HG03175 (cell line): ENCODE measurements around the gene KRTAP10-12.

Experiments used
- ATAC-seq: cut with Tn5 transposase; IDR thresholded peaks from one replicate; pipeline ENCODE4 v1.9.1; 2021; ENCODE audit warnings: mild to moderate bottlenecking, moderate library complexity; ENCODE audit not compliant: unreplicated experiment

Gene KRTAP10-12

DNA sequence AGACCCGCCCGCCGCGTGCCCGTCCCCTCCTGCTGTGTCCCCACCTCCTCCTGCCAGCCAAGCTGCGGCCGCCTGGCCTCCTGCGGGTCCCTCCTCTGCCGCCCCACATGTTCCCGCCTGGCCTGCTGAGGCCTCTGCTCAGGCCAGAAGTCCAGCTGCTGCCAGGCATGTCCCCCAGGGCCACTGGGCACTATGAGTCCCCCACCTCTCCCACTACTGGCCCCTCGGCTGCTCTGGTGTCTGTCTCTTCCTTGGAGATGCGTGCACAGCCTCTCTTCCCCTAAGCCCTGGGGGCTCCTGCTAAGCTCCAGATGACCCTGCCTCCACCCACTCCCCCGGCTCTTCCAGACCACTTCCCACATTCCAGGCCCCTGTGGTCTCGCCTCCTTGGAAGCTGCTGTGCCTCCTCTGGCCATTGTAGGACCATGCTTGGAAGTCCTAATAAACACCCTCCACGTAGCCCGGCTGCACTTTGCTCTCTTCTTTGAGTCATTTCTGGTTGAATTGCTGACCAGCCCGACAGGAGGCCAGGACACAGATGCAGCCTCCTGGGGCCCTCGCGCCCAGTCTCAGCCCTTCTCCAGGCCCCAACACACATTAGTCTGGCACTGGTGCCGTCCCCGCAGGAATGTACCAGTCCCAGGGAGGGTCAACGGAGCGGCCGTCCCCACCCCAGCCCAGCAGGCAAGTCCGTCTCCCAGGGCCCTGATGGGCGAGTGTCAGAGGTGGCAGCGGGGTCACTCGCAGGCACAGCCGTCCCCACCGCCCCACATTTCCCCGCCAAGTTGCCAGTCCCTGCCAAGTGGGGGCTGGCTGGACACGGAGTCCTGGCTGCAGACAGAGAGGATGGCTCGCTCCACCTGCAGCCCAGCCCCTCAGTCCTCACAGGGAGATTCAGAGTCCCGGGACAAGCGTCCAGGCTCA is 1.1 kb downstream of the KRTAP10-12 start:
- ATAC-seq = no peak

DNA sequence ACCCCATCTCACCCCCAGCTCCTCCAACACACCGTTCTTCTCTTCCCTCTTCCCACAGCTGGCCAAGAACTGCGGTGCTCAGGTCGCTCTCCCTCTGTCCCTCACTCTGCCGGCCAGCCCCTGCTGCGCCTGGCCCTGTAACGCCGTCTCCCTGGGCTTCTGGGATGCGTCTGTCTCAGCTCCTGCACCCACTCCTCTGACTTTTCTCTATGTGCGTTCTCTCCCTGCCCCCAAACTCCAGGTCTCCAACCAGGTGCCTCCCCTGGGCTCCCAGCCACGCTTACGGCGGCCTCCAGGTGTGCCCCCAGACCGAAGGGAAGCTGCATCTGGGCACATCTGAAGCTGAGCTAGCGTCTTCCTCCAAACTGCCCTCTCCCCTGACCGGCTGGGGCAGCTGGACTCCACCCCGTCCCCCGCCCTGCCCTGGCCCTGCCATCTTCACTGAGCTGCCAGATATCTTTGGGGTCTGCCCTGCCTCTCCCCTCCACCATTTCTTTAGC is 2.6 kb downstream of the KRTAP10-12 start:
- ATAC-seq = no peak

DNA sequence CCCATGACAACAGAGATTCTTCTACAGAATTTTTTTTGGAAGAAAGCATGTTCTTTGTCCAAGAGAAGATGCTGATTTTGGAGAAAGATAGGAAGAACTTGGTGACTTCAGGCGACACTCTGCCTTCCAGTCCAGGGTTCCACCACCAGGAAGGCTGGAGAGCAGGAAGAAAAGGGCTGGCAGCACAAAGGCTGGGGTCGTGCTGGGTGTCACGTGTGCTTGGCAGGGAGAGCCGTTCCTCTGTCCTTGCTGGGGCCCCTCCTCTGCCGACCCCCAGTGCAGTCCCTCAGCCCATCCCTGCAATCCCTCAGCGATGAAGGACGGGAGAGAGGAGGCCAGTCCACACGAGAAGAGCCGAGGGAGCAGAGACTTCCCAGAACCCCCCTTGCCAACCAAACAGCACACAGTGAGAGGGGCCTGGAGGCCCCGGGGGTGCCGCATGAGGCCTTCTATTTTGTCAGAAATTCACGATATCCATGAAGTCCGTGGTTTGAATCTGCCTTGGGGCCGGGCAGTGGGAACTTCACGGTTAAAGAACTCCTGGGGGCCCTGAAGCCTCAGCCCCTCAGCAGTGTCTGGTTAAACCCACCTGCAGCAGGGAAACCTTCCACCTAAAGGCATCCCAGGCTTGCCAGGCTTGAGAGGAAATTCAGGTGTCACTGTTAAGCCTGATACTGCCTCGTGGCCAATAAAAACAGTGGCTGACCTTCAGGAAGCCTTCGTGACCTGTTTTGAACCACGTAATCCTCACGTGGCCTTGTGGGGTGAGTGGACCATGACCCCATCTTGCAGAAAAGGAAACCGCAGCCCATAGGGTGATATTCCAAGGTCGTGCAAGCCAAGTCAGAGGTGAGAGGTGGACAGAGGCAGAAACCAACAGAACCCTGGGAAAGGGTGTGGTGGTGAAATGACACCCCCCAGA is 3.4 kb downstream of the KRTAP10-12 start:
- ATAC-seq = no peak

GRCh38 chr21:44701023-44701400 is 4.0 kb downstream of the KRTAP10-12 start:
- no peak for ATAC-seq

DNA sequence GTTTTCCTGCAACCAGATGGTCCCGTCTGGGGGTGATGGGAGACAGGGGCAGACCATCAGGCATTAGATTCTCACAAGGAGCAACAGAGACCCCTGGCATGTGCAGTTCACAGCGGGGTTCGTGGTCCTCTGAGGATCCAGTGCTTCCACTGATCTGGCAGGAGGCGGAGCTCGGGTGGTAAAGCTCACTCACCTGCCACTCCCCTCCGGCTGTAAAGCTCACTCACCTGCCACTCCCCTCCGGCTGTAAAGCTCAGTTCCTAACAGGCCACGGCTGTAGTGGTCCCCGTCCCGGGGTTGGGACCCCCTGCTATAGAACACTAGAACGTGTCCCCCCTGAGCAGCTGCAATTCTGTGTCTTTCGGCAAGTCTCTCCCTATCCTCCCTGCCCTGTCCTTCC is 4.6 kb downstream of the KRTAP10-12 start:
- ATAC-seq = no peak

DNA sequence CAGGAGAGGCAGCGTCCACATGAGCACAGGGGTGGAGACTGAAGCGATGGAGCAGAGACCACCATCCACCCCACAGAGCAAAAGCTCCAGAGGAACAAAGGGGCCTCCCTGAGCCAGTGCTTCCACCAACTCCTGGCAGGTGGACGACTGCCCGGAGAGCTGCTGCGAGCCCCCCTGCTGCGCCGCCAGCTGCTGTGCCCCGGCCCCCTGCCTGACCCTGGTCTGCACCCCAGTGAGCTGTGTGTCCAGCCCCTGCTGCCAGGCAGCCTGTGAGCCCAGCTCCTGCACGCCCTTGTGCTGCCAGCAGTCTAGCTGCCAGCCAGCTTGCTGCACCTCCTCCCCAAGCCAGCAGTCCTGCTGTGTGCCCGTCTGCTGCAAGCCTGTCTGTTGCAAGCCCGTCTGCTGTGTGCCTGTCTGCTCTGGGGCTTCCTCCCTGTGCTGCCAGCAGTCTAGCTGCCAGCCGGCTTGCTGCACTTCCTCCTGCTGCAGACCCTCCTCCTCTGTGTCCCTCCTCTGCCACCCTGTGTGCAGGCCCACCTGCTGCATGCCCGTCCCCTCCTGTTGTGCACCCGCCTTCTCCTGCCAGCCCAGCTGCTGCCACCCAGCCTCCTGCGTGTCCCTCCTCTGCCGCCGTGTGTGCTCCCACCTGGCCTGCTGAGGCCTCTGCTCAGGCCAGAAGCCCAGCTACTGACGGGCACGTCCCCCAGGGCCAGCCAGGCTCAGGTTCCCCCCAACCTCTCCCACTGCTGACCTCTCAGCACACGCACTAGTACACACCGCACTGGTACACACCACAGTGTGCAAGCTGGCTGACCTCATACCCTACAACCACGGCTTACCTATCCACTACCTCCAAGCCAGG is 5.4 kb downstream of the KRTAP10-12 start:
- no peak for ATAC-seq

DNA sequence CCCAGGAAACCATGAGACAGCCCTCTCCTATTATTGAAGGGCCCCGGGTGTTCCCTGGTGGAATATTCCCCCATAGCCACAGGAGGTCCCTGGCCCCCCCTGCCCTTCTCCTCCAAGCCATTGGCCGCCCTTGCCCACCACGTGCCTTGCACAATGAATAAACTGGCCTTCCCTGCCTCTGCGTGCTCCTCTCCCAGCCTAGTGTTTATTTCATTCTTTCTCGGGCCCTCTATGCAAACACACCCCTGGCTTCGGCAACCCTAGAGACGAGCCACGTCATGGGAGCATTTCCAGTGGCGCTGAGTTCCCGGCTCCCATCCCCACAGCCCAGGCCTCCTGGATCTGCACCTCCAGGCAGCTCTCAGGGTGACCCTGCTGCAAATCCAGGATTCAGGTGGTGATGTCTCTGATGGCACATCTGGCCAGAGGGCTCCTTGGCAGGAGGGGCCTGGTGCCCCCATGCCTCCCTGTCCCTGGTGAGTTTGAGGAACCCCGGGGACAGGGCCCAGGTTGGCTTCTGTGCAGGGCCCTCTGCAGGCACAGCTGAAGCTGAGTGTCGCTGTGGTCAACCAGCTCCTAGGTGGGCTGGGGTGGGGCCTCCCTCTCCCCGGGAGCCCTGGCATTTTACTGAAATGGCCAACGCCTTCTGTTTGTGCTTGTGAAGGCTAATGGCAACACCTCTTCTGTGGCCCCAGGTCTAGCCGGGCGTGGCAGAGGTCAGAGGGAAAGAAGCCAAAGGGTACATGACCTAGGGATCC is 6.2 kb downstream of the KRTAP10-12 start:
- ATAC-seq = no peak

- no peak for ATAC-seq
Measured at GRCh38 chr21:44703731-44704635, 7.0 kb downstream of the KRTAP10-12 start.

- no peak for ATAC-seq
Measured at GRCh38 chr21:44704636-44705001, 7.6 kb downstream of the KRTAP10-12 start.

DNA sequence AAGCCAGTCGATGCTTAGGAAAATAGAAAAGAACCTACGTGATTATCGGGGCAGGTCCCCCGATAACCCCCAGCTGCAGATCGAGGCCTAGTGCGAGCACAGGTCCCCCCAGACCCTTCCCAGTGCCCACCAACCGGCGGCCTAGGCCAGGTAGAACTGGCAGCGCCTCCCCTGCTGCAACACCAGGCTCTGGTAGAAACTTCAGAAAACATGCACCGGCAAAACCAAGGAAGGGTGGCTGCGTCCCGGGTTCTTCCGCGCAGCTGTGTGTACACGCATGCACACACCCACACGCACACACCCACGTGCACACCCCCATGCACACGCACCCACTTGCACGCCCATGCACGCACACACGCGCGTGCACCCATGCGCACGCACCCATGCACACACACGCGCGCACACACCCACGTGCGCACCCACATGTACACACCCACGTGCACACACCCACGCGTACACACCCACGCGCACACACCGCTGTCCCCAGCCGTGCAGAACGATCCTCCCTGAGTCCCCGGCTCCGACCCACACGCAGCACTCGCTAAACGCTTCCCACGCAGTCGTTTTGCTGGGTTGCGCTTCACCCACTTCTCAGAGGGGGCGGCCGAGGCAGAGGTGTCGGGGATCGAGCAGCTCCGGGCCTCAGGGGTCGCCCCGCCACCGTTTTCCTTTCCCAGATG is 9.2 kb downstream of the KRTAP10-12 start:
- ATAC-seq = no peak

- ATAC-seq = no peak
Measured at GRCh38 chr21:44706706-44707581, 10.0 kb downstream of the KRTAP10-12 start.

DNA sequence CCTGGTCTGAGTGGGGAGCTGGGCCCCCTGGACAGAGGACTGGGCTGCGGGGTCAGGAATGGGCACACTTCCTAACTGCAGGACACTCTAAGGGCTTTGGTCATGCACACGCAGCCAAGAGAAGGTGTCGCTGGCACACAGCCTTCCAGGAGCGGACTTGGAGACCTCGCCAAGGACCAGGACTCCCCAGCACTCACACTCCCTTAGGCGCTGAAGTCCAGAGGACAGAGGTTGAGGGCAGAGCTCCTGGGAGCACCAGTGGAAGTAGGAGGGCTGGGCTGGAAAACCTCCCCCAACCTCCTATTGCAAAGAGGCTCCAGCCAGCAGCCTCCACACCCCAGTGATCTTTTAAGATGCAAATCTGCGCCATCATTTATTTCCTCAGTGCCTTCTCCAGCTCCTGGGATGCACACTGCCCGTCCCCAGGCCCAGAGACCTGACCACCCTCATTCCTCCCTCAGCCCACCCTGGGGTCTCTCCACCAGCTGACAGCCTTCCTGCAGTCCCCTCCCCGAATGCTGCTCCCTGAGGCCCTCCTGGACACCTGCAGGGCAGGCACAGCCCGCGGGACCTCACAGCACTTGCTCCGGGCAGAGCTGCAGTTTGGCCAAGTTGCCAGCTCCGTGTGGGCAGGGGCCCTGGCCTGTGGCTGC is 11.4 kb downstream of the KRTAP10-12 start:
- no peak for ATAC-seq

DNA sequence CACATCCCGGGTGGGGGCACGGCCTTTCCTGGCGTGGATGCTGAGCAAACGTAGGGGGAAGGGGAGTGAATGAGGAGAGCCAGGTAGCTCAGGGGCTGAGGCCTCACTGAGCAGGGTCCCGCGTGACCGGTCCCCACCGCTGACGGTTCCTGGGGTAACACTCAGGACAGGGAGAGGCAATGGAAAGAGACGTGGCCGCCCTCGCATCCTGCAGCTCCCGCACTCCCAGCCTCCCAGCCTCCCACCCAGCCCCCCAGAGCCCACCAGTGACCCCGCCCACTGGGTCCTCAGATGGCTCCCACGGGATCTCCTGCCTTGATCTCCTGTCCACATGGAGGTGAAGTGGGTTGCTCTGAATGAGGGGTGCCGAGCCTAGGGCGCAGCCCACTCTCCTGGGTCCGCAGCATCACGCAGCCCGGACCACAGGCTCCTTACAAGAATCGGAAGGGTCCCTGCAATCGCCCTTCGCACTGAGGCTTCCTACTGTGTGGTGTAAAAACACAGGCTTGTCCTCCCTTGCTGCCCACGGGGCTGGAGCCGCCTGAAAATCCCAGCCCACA is 12.0 kb downstream of the KRTAP10-12 start:
- no peak for ATAC-seq

GRCh38 chr21:44709426-44710293 is 12.7 kb downstream of the KRTAP10-12 start:
- ATAC-seq = no peak

DNA sequence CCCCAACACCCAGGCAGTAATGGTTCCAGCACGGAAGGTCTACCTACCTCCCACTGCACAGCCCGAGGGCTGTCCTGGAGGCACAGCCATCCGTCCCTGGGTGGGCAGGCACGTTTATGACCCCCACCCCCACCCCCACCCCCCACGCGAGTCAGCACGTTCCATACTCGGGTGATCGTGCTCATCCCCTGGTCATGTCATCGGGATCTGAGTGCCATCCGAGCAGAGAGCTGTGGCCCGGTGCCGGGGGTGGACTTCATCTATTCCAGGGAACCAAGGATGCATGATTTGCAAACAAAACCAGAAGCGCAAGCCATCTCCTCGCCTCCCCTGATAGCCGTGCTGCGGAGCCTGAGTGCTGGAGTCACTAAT is 13.3 kb downstream of the KRTAP10-12 start:
- ATAC-seq = no peak
